ENCODE measurements around the gene ENGASE. TPM values are rescaled to one million over a fixed set of nuclear protein-coding genes. Genes with fewer than 3 reads are reported as not detected.

Gene ENGASE
- total RNA-seq, 1 donor from 2014 or later, result 38.4 TPM

GRCh38 chr17:79124513-79125209, 50.0 kb downstream of the ENGASE start:
- TF ChIP-seq CTCF (IDR thresholded peaks at IDR 0.05), result no peak
- no peaks in the 10 kb centered on the region for H3K9me3 Mint-ChIP-seq (ENCODE audit: unreplicated experiment)

GRCh38 chr17:79125503-79125902, 50.9 kb downstream of the ENGASE start:
- Mint-ChIP-seq H3K4me3 (ENCODE audit: unreplicated experiment) (no peak overlapping the region), H3K36me3 (ENCODE audit: unreplicated experiment) (no peaks in the 10 kb centered on the region), H3K27ac (ENCODE audit: unreplicated experiment) (no peak overlapping the region), H3K9me3 (ENCODE audit: unreplicated experiment) (no peaks in the 10 kb centered on the region), H3K4me1 (ENCODE audit: unreplicated experiment) (no peaks in the 10 kb centered on the region), H3K27me3 (ENCODE audit: unreplicated experiment) (peaks cover 11% of the 10 kb centered on the region)
- no peak for DNase-seq (ENCODE audit: extremely low spot score, unreplicated experiment)
- no peak for TF ChIP-seq CTCF (IDR thresholded peaks at IDR 0.05)

More at GRCh38 chr17:79124513-79125209, 50.0 kb downstream of the ENGASE start:
- Mint-ChIP-seq H3K27me3 (ENCODE audit: unreplicated experiment) (peaks cover 11% of the 10 kb centered on the region), H3K4me3 (ENCODE audit: unreplicated experiment) (no peak overlapping the region), H3K36me3 (ENCODE audit: unreplicated experiment) (no peaks in the 10 kb centered on the region), H3K4me1 (ENCODE audit: unreplicated experiment) (no peaks in the 10 kb centered on the region), H3K27ac (ENCODE audit: unreplicated experiment) (no peak overlapping the region)
- no peak for DNase-seq (ENCODE audit: extremely low spot score, unreplicated experiment)

- H3K9me3 Mint-ChIP-seq (ENCODE audit: unreplicated experiment), result no peaks in the 10 kb centered on the region
- H3K4me3 Mint-ChIP-seq (ENCODE audit: unreplicated experiment), result no peak overlapping the region
- peak; percentile 19 for TF ChIP-seq CTCF (IDR thresholded peaks at IDR 0.05)
- DNase-seq (ENCODE audit: extremely low spot score, unreplicated experiment), result no peak
- no peaks in the 10 kb centered on the region for H3K4me1 Mint-ChIP-seq (ENCODE audit: unreplicated experiment)
- H3K27me3 Mint-ChIP-seq (ENCODE audit: unreplicated experiment), result peaks cover 13% of the 10 kb centered on the region
- no peak overlapping the region for H3K27ac Mint-ChIP-seq (ENCODE audit: unreplicated experiment)
- no peaks in the 10 kb centered on the region for H3K36me3 Mint-ChIP-seq (ENCODE audit: unreplicated experiment)
These were observed 51.5 kb downstream of the ENGASE start for GRCh38 chr17:79126139-79126538.

DNA sequence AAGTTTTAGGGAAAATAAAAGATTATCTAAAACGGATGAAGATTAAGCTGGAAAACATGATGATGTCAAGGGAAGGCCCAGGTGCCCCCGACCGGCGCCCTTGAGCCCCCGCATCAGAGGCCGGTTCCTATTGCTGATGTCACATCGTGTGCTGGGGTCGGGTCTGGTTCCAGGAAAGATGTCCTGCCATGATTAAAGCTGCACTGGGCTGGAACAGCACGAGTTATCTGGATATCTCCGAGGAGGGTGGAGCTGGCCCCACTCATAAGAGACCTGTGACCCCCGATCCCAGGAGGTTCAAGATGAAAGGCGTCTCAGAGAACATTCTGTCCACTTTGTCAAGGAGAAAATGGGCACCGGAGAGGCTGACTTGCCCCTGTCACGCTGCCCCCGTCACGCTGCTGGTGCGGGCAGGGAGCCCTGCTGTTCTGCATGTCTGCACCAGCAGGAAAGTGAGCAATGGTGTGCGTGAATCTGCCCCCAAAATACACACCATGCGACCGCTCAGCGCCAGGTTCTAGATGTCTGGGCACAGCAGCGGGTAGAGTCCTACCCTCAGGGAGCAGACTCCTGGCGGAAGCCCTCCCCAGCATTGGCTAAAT, 53.0 kb downstream of the ENGASE start:
- no peak for DNase-seq (ENCODE audit: extremely low spot score, unreplicated experiment)
- no peaks in the 10 kb centered on the region for H3K4me1 Mint-ChIP-seq (ENCODE audit: unreplicated experiment)
- no peak for TF ChIP-seq CTCF (IDR thresholded peaks at IDR 0.05)
- no peak overlapping the region for H3K27ac Mint-ChIP-seq (ENCODE audit: unreplicated experiment)
- H3K4me3 Mint-ChIP-seq (ENCODE audit: unreplicated experiment), result no peak overlapping the region
- peaks cover 14% of the 10 kb centered on the region for H3K27me3 Mint-ChIP-seq (ENCODE audit: unreplicated experiment)
- H3K9me3 Mint-ChIP-seq (ENCODE audit: unreplicated experiment), result no peaks in the 10 kb centered on the region
- H3K36me3 Mint-ChIP-seq (ENCODE audit: unreplicated experiment), result no peaks in the 10 kb centered on the region

- TF ChIP-seq CTCF (IDR thresholded peaks at IDR 0.05), result no peak
- H3K4me1 Mint-ChIP-seq (ENCODE audit: unreplicated experiment), result no peaks in the 10 kb centered on the region
- no peak for DNase-seq (ENCODE audit: extremely low spot score, unreplicated experiment)
- H3K4me3 Mint-ChIP-seq (ENCODE audit: unreplicated experiment), result no peak overlapping the region
- no peak overlapping the region for H3K27ac Mint-ChIP-seq (ENCODE audit: unreplicated experiment)
- H3K9me3 Mint-ChIP-seq (ENCODE audit: unreplicated experiment), result no peaks in the 10 kb centered on the region
- H3K36me3 Mint-ChIP-seq (ENCODE audit: unreplicated experiment), result no peaks in the 10 kb centered on the region
- H3K27me3 Mint-ChIP-seq (ENCODE audit: unreplicated experiment), result peaks cover 8% of the 10 kb centered on the region
These were observed 54.9 kb downstream of the ENGASE start for GRCh38 chr17:79129523-79129922.
